ENCODE data around the gene MGMT. TPM values are rescaled to one million over a fixed set of nuclear protein-coding genes. Genes with fewer than 3 reads are reported as not detected.

Gene MGMT
- total RNA-seq, 2 experiments from 2014 or later, result 17.0 to 24.8 TPM

- no peak overlapping the region for H3K4me3 Mint-ChIP-seq
- H3K4me1 Mint-ChIP-seq, result no peaks in the 10 kb centered on the region
- no peak for ATAC-seq
- DNase-seq, result no peak
- H3K9me3 Mint-ChIP-seq (ENCODE audit: low read depth), result peaks cover 2% of the 10 kb centered on the region
- H3K27ac Mint-ChIP-seq, result no peak overlapping the region
- CTCF ChIA-PET, result no interaction called here
- peaks cover 3% of the 10 kb centered on the region for H3K36me3 Mint-ChIP-seq
- no peaks in the 10 kb centered on the region for H3K27me3 Mint-ChIP-seq
Observed at GRCh38 chr10:129614341-129614740, 147.3 kb downstream of the MGMT start.

- ATAC-seq, result no peak
- Mint-ChIP-seq H3K27ac (no peak overlapping the region), H3K27me3 (no peaks in the 10 kb centered on the region), H3K9me3 (ENCODE audit: low read depth) (peaks cover 2% of the 10 kb centered on the region), H3K4me3 (no peak overlapping the region), H3K36me3 (peaks cover 4% of the 10 kb centered on the region), H3K4me1 (no peaks in the 10 kb centered on the region)
- DNase-seq, result no peak
- CTCF ChIA-PET, result no interaction called here
Observed at GRCh38 chr10:129615381-129615780, 148.3 kb downstream of the MGMT start.

GRCh38 chr10:129615921-129616525, 149.0 kb downstream of the MGMT start:
- ATAC-seq (no peak), DNase-seq (no peak)
- Mint-ChIP-seq H3K36me3 (peaks cover 3% of the 10 kb centered on the region), H3K27ac (no peak overlapping the region), H3K4me3 (no peak overlapping the region), H3K27me3 (no peaks in the 10 kb centered on the region), H3K4me1 (no peaks in the 10 kb centered on the region), H3K9me3 (ENCODE audit: low read depth) (peaks cover 2% of the 10 kb centered on the region)
- CTCF ChIA-PET, result no interaction called here

GRCh38 chr10:129617768-129618167, 150.7 kb downstream of the MGMT start:
- no peak overlapping the region for H3K4me3 Mint-ChIP-seq
- peaks cover 4% of the 10 kb centered on the region for H3K9me3 Mint-ChIP-seq (ENCODE audit: low read depth)
- CTCF ChIA-PET, result no interaction called here
- peaks cover 2% of the 10 kb centered on the region for H3K36me3 Mint-ChIP-seq
- no peak for ATAC-seq
- no peaks in the 10 kb centered on the region for H3K27me3 Mint-ChIP-seq
- no peak for DNase-seq
- H3K27ac Mint-ChIP-seq, result no peak overlapping the region
- H3K4me1 Mint-ChIP-seq, result no peaks in the 10 kb centered on the region

GRCh38 chr10:129621062-129621461, 154.0 kb downstream of the MGMT start:
- DNase-seq (no peak), ATAC-seq (no peak)
- CTCF ChIA-PET, result no interaction called here
- Mint-ChIP-seq H3K4me3 (no peak overlapping the region), H3K36me3 (peaks cover 2% of the 10 kb centered on the region), H3K9me3 (ENCODE audit: low read depth) (peaks cover 4% of the 10 kb centered on the region), H3K4me1 (no peaks in the 10 kb centered on the region), H3K27me3 (no peaks in the 10 kb centered on the region), H3K27ac (no peak overlapping the region)

GRCh38 chr10:129621693-129622092, 154.7 kb downstream of the MGMT start:
- Mint-ChIP-seq H3K4me3 (no peak overlapping the region), H3K27me3 (no peaks in the 10 kb centered on the region), H3K9me3 (ENCODE audit: low read depth) (peaks cover 4% of the 10 kb centered on the region), H3K4me1 (no peaks in the 10 kb centered on the region), H3K36me3 (peaks cover 2% of the 10 kb centered on the region), H3K27ac (no peak overlapping the region)
- ATAC-seq (no peak), DNase-seq (no peak)
- CTCF ChIA-PET, result no interaction called here

- Mint-ChIP-seq H3K27me3 (no peaks in the 10 kb centered on the region), H3K27ac (no peak overlapping the region), H3K9me3 (ENCODE audit: low read depth) (peaks cover 4% of the 10 kb centered on the region), H3K4me3 (no peak overlapping the region), H3K36me3 (peaks cover 2% of the 10 kb centered on the region), H3K4me1 (no peaks in the 10 kb centered on the region)
- CTCF ChIA-PET, result no interaction called here
- ATAC-seq, result no peak
- DNase-seq, result no peak
Observed at GRCh38 chr10:129622291-129622690, 155.2 kb downstream of the MGMT start.

- Mint-ChIP-seq H3K4me1 (no peaks in the 10 kb centered on the region), H3K4me3 (no peak overlapping the region), H3K27ac (no peak overlapping the region), H3K27me3 (no peaks in the 10 kb centered on the region), H3K9me3 (ENCODE audit: low read depth) (peaks cover 4% of the 10 kb centered on the region), H3K36me3 (peaks cover 2% of the 10 kb centered on the region)
- DNase-seq (no peak), ATAC-seq (no peak)
- CTCF ChIA-PET, result no interaction called here
Observed at GRCh38 chr10:129622736-129623135, 155.7 kb downstream of the MGMT start.

- no peak overlapping the region for H3K27ac Mint-ChIP-seq
- CTCF ChIA-PET, result no interaction called here
- ATAC-seq (no peak), DNase-seq (no peak)
- H3K4me3 Mint-ChIP-seq, result no peak overlapping the region
- H3K27me3 Mint-ChIP-seq, result no peaks in the 10 kb centered on the region
- peaks cover 4% of the 10 kb centered on the region for H3K9me3 Mint-ChIP-seq (ENCODE audit: low read depth)
- no peaks in the 10 kb centered on the region for H3K4me1 Mint-ChIP-seq
- H3K36me3 Mint-ChIP-seq, result peaks cover 3% of the 10 kb centered on the region
Observed at GRCh38 chr10:129624526-129624925, 157.5 kb downstream of the MGMT start.

GRCh38 chr10:129626309-129626708, 159.3 kb downstream of the MGMT start:
- no peak overlapping the region for H3K4me3 Mint-ChIP-seq

GRCh38 chr10:129626796-129627435, 159.9 kb downstream of the MGMT start:
- Mint-ChIP-seq H3K36me3 (peaks cover 1% of the 10 kb centered on the region), H3K4me3 (no peak overlapping the region), H3K4me1 (no peaks in the 10 kb centered on the region), H3K27me3 (no peaks in the 10 kb centered on the region), H3K9me3 (ENCODE audit: low read depth) (peaks cover 4% of the 10 kb centered on the region), H3K27ac (no peak overlapping the region)
- CTCF ChIA-PET, result interaction anchor here (1.2 kb wide), 1 partner anchor 22 kb away, joined by 4 read pairs; no protein-coding TSS in a partner anchor
- ATAC-seq, result no peak
- DNase-seq, result no peak

More at GRCh38 chr10:129626309-129626708, 159.3 kb downstream of the MGMT start:
- Mint-ChIP-seq H3K4me1 (no peaks in the 10 kb centered on the region), H3K9me3 (ENCODE audit: low read depth) (peaks cover 4% of the 10 kb centered on the region), H3K36me3 (peaks cover 1% of the 10 kb centered on the region), H3K27me3 (no peaks in the 10 kb centered on the region), H3K27ac (no peak overlapping the region)
- no peak for DNase-seq
- ATAC-seq, result no peak
- CTCF ChIA-PET, result interaction anchor here (1.2 kb wide), 1 partner anchor 23 kb away, joined by 4 read pairs; no protein-coding TSS in a partner anchor

- CTCF ChIA-PET, result interaction anchor here (1.2 kb wide), 1 partner anchor 21 kb away, joined by 4 read pairs; no protein-coding TSS in a partner anchor
- Mint-ChIP-seq H3K9me3 (ENCODE audit: low read depth) (peaks cover 6% of the 10 kb centered on the region), H3K4me1 (no peaks in the 10 kb centered on the region), H3K27me3 (no peaks in the 10 kb centered on the region), H3K36me3 (peaks cover 2% of the 10 kb centered on the region), H3K4me3 (no peak overlapping the region), H3K27ac (no peak overlapping the region)
- ATAC-seq (no peak), DNase-seq (no peak)
Observed at GRCh38 chr10:129627442-129627841, 160.4 kb downstream of the MGMT start.

- CTCF ChIA-PET, result no interaction called here
- ATAC-seq, result no peak
- no peak for DNase-seq
- Mint-ChIP-seq H3K27me3 (no peaks in the 10 kb centered on the region), H3K36me3 (peaks cover 5% of the 10 kb centered on the region), H3K27ac (no peak overlapping the region), H3K4me3 (no peak overlapping the region), H3K4me1 (no peaks in the 10 kb centered on the region), H3K9me3 (ENCODE audit: low read depth) (peaks cover 12% of the 10 kb centered on the region)
Observed at GRCh38 chr10:129628823-129629222, 161.8 kb downstream of the MGMT start.

- no peaks in the 10 kb centered on the region for H3K27me3 Mint-ChIP-seq
- H3K27ac Mint-ChIP-seq, result no peak overlapping the region
- ATAC-seq, result no peak
- no peaks in the 10 kb centered on the region for H3K4me1 Mint-ChIP-seq
- no peak overlapping the region for H3K4me3 Mint-ChIP-seq
- peaks cover 11% of the 10 kb centered on the region for H3K36me3 Mint-ChIP-seq
- CTCF ChIA-PET, result no interaction called here
- H3K9me3 Mint-ChIP-seq (ENCODE audit: low read depth), result peaks cover 16% of the 10 kb centered on the region
- DNase-seq, result no peak
Observed at GRCh38 chr10:129629911-129630310, 162.9 kb downstream of the MGMT start.
